ENCODE measurements around the gene CACNA1C.
A peak's percentile ranks its signal among the peaks of the same experiment; 100 is the strongest.

CACNA1C gene

DNA sequence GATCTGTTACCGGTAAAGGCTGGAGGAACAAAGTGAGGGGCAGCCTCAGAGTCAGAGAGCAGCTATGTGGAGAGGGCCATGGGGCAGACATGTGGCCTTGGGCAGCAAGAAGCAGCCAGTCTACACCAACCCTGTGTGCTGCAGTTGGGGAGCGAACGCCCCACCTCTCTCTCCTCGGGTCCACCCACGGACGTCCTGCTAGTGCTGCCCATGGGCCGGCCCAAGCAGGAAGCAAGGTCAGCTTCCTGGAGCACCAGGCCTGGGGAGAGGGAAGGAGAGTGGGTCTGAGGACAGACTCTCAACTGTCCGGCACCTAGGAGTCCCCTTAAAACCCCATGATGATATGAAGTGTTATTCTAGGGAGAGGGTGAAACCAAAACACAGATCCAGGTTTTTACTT, 487.2 kb downstream of the CACNA1C start:
- no peak for DNase-seq

- DNase-seq = no peak
Observed at GRCh38 chr12:2540535-2540941, 487.8 kb downstream of the CACNA1C start.

DNA sequence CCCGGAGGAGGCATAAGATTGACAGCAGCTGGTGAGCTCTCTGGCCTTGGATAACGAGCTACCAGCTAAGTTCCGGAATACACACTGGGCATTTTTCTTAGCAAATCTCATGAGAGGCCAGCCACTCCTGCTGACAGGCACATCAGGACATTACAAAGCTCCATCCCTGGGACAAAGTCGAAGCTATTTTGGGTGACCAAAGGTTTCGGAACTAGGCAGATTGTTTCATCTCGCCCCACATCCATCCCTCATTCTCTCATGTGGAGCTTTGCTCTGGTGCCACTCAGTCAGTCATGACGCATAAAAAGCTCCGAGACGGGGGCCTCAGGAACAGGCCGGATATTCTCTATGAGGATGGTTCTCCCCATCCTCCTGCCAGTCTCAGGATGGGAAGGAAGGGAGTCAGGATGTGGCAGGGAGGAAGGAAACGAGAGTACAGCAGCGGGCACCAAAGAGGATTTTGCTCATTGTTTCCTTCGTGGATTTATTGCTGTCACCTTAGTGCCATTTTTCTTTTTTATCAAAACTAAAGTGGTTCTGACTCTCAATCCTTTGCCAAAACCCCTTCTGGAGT, 488.9 kb downstream of the CACNA1C start:
- no peak for DNase-seq

GRCh38 chr12:2543801-2544200, 491.0 kb downstream of the CACNA1C start:
- no peak for DNase-seq

DNA sequence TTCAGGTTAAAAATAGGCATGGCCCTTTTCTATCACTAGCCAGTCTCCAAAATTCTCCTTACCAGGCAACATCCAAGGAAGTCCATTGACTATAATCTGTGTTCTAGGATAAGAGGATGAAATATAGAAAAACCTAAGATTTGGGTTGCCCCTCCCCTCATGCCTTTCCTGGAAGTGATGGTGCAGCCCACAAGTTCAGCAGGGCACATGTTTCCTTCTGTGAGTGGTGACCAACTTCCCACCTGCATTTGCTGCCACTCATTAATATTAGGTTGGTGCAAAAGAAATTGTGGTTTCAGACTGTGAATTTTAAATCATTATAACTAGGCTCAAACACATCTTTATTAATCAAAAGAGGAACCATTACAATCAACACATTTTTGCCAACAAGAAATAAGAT, 491.4 kb downstream of the CACNA1C start:
- no peak for DNase-seq

DNA sequence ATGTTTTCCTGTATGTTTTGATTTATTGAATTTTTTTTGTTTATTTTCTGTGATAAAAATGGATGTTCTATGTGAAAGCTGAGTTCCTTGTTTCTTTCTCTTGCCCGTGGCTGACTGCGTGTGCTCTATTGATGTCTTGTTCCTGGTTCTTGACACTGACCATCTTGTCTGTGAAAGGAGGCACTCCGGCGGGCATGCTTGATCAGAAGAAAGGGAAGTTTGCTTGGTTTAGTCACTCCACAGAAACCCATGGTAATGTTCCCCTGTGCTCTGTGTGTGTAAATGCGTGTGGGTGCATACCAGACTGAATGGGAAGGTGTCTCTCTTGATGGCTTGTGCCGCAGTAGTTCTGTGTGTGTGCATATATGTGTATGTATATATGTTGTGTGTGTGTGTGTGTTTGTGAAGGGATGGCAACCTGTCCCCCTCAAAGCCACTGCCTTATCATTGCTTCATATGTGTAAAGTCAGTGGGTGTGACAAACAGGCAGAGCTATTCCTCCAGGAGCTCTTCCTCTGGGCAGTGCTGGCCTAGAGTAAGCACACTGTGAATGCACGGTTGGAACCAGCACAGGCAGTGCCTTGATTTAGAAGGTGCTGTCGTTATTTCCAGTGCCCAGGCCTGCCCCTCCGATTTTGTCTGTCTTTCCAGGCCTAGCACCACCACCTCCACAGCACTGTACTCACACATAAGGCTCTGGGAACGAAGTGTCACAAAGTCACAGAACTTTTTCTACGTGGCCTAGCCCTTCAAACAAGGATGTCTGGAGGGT, 494.7 kb downstream of the CACNA1C start:
- no peak for DNase-seq

GRCh38 chr12:2548081-2548480, 495.3 kb downstream of the CACNA1C start:
- DNase-seq = no peak

DNA sequence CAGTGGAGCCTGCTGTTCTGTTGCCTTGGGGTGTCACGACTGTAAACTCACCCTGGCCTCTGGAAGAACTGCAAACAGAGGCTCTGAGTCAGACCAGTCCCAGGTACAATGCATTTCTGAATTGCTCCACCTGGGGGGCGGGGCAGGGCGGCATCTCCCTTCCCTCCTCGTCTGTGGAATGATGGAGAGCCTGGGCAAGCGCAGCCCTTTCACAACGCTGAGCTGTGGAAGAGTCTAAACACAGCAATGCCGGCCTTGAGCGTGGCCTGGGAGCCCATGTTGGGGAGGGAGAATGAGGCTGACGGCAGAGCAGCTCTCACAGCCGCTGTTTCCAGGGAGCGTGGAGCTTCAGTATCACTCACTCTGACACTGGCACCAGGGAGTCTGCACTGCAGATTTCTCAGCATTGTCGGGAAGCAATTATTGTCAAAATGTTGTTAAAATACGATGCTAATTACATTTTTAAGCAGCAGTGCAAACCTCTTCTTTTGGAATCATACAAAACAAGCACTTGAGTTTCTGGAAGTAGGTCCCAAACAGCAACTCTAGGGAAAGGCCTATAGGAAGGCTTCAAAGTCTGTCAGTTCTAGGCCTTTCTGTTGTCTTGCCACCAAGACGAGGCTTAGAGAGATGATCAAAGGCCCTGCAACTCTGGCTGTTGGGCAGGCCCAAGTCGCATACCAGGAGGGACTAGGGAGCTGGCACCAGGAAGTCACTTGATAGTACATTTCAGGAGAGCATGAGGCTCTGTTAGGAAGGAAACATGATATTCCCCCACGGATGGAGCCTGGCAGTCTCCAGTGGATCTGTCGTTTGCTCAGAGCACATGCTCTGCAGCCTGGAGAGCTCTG, 498.0 kb downstream of the CACNA1C start:
- no peak for DNase-seq

DNA sequence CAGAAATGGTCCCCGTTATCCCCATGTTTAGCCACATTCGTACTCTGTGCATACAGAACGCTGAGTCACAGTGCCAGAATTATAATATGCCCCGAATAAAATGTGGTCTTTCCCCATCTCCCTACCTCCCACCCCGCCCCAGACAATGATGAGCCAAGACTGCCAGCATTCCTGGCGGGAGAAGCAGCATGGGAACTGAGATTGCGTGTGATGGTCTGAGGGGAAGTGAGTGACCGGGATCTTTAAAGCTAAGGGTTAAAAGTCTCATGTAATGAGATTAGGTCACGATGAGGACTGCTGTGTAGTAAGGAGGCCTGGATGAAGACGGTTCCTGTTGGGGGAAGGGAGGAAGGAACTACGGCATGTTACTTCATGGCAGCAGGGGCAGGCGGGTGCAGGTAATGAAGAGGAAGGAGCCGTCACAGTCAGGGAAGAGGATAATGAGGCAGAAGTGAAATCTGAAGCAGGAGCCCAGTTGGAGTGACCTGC, 498.7 kb downstream of the CACNA1C start:
- DNase-seq = no peak

- DNase-seq = no peak
Observed at GRCh38 chr12:2552000-2552756, 499.4 kb downstream of the CACNA1C start.

- no peak for DNase-seq
Observed at GRCh38 chr12:2553388-2554126, 500.8 kb downstream of the CACNA1C start.

- peak; percentile 79 for DNase-seq
Observed at GRCh38 chr12:2555487-2556082, 502.8 kb downstream of the CACNA1C start.

DNA sequence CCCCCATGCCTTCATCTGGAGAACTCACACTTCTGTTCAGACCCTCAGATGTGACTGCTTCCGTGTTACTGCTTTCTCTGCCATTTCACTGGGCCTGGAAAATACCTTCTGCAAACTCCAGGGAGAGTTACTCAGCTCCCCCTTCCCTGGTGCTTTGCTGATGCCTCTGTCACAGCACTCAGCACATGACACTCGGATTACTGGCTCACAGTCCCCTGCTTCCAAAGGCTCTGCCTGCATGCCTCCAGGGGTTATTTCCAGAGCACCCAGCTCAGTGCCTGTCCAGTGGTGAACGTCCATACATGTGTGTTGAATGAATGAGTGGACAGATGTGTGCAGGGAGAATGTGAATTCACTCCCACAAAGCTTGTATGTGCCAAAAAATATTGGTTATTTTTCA, 504.8 kb downstream of the CACNA1C start:
- no peak for DNase-seq

GRCh38 chr12:2559931-2560330, 507.1 kb downstream of the CACNA1C start:
- no peak for DNase-seq

GRCh38 chr12:2560356-2560755, 507.6 kb downstream of the CACNA1C start:
- DNase-seq = no peak

DNA sequence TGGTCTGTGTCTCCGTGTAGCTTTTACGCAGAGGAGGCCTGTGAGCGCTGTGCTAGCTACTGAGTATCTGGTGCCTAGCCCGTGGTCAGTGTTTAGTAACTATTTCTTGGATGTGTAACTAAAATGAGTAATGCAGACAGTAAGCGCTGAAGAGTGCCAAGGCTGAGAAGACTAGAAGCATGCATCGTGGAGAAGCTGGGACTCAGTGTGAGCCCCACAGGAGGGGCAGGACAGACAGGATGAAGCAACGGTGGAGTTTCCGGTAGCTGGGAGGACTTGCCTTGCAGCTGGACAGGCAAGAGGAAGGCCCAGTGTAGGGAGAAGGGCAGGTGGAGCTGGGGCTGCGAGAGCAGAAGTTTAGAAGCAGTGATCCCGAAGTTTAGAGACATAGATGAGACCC, 508.6 kb downstream of the CACNA1C start:
- DNase-seq = no peak

- no peak for DNase-seq
Observed at GRCh38 chr12:2562400-2562799, 509.6 kb downstream of the CACNA1C start.

GRCh38 chr12:2563709-2564108, 510.9 kb downstream of the CACNA1C start:
- no peak for DNase-seq

DNA sequence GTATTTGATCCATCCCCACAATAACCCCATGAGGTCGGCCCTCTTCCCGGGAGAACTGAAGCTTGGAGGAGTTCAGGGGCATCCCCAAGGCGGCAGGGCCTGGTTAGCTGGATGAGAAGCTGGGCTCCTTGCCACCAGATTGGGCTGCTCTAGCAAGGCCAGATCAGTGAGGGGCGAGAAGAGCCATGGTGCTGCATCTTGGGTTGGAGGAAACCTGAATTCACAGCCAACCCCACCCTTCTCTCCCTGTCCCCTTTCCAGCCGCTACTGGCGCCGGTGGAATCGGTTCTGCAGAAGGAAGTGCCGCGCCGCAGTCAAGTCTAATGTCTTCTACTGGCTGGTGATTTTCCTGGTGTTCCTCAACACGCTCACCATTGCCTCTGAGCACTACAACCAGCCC, 513.4 kb downstream of the CACNA1C start:
- no peak for DNase-seq

- no peak for DNase-seq
Observed at GRCh38 chr12:2567711-2568110, 514.9 kb downstream of the CACNA1C start.

DNA sequence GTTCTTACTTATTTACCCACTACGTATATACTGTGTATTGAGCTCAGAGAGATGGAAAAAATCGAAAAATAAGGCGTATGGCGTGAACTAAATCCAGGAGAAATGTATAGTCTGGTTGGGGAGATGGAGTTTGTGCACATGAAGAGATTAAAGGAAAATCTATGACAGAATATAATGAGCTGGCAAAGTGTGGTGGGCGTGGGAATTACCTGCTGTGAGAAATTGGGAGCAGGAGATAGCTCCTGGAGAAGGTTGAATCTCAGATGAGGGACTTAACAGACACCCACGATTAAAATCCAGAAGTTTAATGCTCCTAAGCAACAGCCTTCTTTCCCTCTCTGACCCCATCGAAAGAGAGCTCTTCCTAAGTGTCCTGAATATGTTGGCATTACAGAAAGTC, 517.8 kb downstream of the CACNA1C start:
- no peak for DNase-seq
